HG03460 (cell line): ENCODE results near the gene SOD3.

Experiments
- ATAC-seq: cut with Tn5 transposase; IDR thresholded peaks from one replicate; pipeline ENCODE4 v1.9.1; 2021; ENCODE audit not compliant: unreplicated experiment

Gene SOD3, protein sequence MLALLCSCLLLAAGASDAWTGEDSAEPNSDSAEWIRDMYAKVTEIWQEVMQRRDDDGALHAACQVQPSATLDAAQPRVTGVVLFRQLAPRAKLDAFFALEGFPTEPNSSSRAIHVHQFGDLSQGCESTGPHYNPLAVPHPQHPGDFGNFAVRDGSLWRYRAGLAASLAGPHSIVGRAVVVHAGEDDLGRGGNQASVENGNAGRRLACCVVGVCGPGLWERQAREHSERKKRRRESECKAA

DNA sequence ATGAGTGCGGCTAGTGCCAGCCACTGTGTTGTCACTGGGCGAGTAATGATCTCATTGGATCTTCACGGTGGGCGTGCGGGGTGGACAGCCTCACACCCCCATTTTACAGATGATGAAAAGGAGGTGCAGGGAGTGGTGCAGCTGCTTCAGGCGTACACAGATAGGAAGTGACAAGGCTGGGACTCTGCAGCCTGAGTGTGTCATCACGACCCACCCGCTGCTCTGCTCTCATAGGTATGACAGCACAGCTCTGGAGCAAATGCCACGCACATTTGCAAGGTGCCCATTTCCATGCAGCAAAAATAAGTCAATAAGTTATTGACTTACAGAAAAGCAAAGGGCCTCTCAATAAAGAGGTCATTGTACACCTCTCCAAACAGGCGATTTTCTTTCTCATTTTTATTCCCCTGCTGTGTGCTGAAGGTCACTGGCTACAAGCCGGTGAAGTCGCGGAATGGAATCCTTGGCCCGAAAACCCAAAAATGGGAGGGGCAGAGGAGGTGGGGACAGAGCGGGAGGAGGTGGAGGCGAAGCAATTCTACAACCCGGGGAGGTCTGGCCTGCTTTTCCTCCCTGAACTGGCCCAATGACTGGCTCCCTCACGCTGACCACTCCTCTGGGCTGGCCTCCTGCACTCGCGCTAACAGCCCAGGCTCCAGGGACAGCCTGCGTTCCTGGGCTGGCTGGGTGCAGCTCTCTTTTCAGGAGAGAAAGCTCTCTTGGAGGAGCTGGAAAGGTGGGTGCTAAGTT is at the start of gene SOD3:
SOD3 (plus strand) TSS at position 658 of the 750 bp plus-strand sequence. CDS start 3,949 bp downstream, outside the sequence.
- no peak for ATAC-seq

DNA sequence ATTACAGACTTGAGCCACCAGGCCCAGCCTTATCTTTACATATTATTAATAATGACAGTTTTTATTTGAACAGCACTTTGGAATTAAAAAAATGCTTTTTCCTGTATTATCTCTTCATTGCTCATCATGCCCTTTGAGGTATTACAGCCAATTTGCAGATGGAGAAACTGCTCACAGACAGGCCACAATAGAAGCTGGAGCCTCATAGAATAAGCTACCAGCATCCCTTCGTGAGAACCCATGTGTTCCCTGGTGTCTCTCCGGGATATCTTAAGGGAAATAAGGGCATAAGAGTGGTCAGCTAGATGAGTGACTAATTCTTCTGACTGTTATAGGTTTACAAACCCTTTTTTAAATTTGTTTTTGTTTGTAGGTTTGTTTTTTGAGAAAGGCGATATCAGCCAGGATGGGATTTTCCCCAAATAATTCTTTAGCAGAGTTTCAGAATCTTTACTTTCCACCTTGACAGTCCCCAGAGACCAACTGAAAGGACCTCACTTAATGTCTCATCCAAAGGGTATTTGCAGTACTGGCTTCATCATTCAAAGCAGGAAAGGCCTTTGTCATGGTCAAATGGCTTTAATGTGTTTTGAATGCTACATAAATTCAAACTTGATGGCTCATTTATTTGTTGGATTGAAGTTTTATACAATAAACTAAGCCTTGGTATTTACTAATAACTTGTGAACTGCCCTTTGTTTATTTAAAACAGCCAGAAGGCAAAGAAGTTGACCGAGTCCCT is 48.0 kb upstream of the SOD3 start:
- no peak for ATAC-seq

DNA sequence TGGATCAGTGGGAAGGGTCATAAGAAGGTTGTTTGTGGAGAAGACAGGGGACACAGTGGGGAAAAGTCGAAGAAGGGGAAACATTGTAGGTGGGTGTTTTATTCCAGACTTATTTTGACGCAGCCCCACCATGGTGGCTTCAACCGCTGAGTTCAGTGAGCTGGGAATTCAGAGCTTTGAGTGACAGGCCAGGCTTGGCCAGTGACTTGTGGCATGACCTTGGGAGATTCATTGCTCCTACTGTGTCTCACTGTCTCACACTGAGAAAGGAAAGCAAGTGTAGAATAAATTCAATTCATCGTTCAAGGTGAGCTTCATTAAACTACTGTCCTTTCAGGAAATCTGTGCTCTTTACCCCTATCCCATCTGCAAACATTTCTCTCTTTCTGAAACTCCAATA is 47.4 kb upstream of the SOD3 start:
- no peak for ATAC-seq

DNA sequence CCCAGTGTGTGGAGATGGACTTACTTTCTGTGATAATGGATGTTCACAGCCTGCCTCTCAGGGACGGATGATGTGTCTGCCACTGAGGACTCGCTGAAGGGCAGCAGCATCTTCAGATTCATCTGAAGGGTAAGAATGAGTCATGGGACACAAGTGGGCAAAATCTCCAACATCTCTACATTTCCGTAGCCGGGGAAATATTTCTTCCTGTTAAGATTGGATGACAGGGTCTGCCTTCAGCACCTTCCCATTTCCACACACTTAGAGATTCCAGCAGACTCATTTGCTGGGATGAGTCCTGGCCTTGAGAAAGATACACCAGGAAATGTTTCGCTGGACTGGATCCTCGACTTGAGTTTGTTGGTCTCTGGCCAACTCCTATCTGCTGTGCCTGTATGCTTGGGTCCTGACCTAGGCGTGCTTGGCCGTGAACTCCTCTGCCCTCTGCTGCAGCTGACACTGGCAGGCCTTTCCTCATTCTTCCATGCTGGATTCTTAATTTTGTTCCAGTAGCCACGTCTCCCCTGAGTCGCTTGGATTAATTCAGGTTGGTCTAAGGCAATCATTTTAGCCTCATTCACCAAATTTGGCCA is 46.5 kb upstream of the SOD3 start:
- ATAC-seq: no peak

DNA sequence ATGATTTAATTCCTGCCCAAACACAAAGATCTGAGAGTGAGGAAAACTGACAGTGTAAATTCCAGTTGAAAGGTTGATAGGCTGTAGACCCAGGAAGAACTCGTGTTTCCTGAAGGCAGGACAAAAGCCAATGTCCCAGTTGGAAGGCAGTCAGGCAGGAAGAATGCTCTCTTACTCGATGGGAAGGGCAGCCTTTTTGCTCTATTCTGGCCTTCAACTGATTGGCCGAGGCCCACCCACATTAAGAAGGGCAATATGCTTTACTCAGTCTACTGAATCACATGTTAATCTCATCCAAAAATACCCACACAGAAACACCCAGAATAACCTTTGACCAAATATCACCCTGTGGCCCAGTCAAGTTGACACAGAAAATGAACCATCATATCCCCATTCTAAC is 45.3 kb upstream of the SOD3 start:
- no peak for ATAC-seq

DNA sequence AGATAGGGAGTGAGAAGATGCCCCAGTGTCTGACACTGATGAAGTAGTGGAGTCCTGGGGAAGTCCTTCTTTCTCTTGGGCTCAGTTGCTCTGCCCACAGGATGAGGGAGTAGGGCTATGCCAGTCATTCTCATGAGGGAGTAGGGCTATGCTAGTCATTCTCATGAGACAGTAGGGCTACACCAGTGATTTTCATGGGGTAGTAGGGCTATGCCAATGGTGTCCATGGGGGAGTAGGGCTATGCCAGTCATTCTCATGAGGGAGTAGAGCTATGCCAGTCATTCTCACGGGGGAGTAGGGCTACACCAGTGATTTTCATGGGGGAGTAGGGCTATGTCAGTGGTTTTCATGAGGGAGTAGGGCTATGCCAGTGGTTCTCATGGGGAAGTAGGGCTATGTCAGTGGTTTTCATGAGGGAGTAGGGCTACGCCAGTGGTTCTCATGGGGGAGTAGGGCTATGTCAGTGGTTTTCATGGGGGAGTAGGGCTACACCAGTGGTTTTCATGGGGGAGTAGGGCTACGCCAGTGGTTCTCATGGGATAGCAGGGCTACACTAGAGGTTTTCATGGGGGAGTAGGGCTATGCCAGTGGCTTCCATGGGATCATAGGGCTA is 43.3 kb upstream of the SOD3 start:
- no peak for ATAC-seq

DNA sequence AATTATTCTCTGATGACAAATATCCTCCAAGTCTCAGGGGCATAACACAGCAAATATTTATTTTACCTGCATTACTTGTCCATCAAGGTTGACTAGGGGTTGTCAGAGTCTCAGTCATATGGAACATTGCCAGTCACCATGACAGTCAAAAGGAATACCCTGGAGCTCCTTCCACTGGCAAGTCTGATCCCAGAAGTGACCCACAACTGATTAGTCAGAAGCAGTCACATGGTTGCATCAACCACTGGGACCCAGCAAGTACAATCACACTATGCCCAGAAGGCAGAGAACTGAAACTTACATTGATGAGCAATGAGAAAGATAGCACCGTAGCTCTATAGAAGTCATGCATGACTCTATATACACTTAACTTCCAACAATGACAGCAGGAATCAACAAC is 41.9 kb upstream of the SOD3 start:
- ATAC-seq: peak; percentile 68

DNA sequence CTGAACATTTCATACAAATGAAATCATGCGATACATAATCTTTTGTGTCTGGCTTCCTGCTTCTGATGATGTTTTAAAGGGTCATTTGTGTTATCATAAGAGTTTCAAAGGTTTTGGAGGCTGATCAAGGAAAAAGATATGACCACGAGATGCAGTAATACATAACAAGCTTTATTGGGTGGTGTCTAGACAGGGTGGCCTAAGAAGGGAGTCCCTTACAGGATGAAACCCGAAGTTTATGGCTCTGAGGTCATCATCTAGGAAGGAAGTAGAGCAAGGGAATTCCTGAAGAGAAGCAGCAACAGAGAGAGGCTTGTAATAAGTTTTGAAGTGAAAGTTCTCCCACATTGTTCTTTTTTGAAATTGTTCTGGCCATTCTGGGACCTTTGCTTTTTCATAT is 40.8 kb upstream of the SOD3 start:
- no peak for ATAC-seq

DNA sequence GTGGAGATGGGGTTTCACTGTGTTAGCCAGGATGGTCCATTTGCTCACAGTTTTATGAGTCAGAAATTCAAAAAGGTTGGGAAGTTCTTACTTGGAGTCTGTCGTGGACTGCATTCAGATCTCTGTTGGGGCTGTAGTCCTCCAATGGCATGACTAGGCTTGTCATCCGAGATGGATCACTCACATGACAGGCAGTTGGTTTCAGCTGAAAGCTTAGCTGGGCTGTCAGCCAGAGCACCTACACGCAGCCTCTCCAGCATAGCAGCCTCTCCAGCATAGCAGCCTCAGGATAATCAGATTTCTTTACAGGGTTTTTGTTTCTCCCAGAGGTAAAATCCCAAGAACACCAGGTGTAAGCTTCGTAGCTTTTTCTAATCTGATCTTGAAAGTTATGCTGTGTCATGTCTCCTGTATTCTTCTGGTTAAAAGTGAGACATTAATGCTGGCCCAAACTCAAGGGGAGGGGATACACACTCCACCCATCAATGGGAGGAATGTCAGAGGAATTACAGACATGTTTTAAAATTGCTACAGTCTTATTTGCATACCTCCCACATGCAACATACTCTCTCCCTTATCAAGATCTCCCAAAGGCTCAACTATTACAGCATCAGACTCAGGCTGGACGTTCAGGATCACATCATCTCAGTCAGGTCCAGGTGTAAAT is 31.6 kb upstream of the SOD3 start:
- ATAC-seq: no peak

DNA sequence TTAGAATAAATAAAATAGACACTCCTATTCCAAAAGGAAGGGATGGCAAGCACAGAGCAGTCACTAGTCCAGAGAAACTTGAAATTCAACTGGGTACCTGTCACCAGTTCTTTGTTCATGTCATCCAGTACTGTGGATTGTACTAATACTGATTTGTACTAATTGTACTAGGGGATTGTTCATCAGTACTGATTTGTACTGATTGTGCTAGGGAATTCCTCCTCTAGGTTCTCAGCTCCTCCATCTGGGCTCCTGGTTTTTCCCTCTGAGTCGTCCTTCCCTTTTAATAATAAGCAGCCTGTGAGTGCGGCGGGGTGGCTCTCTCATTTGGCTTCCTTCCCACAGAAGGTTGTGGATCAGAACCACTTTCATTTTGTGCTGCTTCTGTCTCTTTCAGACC is 31.0 kb upstream of the SOD3 start:
- no peak for ATAC-seq

DNA sequence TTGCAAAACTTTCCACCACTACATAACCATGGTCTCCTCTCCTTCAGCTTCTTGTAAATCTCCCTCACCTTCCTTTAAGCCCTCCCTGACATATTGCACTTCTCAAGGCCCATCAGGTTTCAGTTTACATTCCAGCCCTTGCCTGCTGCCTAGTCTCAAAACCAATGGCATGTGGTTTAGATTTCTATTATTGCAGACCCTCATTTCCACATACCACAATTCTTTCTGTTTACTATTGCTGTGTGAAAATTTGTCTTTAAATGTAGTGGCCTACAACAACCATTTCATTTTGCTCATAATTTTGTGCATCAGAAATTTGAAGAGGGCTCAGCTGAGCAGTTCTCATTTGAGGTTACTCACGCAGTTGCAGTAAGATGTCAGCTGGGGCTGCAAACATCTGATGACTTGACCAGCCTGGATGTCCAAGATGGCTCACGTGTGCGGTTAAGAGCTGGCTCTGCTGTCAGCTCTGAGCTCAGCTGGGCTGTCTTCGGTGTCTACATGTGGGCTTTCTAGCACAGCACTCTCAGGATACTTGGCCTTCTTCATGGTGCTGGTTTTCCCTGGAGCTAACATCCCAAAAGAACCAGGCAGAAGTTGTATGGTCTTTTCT is 29.9 kb upstream of the SOD3 start:
- ATAC-seq: no peak

DNA sequence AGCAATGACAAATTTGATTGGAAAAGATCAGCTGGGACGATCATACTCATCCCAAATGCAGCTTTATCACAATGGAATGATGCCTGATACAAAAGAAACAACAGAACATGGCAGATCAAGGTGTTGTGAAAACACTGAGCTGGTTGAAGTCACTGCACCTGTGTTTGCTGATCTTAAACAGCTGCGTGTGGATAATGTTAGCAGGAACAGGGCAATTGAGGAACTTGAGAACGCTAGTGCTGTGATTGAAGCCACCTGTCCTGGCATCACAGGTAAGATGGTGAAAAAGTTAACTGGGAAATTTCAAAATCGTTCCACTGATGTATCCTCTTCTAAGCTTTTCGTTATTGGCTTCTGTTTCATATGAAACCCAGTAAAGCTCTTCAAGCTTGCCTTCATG is 27.4 kb upstream of the SOD3 start:
- ATAC-seq: no peak

DNA sequence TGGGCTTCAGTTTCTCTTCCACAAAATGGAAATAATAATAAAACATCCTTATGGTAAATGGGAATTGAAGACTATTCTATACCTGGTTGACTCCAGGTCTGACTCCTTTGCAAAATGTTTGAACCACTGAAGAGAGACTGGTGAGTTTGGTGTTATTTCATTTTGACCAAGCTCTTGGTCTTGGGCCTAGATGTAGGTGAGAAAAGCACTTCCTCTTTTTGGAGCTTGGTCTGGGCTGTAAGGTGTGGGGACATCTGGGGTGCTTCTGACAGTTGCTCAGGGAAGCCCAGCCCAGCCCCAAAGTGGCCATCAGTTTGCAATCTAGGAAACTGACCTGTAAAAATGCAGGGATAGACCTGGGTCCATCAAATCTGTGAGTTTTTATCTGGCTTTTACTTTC is 26.8 kb upstream of the SOD3 start:
- peak; percentile 67 for ATAC-seq

DNA sequence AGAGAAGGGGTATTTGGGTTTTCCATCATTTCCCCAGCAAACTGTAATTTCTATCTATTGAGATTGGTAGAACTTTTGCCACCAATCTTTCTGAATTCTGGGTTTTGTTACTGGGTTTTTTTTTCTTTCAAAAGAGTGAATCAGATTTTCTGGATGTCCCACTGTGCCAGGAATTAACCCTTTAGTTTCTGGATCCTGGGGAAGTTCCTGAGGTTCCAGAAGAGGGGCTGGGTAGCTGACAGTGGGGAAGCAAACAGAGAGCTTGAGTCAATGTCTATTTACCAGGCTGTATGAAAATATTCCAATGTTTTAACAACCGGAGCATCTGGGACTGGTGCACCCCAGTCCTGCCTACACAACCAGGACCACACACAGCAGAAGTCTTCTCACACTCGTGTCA is 25.8 kb upstream of the SOD3 start:
- ATAC-seq: no peak

DNA sequence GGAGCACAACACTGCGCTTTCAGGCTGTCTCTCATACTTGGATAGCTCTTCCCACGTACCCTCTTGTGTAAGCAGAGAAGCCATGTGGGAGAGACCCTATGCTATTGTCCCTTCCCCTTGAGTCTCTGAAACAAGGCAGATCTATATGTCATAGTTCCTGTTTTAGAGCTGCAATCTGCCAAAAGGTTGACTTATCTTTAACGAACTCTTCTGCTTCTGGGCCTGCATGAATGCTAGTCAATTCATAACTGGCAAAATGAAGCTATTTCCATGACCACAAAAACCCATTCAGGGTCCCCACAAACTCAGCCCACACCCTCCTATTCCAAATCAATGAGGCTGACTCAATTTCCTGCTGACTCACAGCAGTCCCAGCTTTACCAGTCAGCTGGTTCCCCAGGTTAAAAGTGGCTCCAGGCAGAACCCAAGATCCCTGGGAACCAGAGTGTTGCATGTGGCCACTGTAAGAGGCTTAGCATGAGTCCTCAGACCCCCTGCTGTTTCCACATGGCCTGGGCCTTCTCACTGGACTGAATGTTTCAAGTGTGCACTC is 25.3 kb upstream of the SOD3 start:
- peak; percentile 74 for ATAC-seq

DNA sequence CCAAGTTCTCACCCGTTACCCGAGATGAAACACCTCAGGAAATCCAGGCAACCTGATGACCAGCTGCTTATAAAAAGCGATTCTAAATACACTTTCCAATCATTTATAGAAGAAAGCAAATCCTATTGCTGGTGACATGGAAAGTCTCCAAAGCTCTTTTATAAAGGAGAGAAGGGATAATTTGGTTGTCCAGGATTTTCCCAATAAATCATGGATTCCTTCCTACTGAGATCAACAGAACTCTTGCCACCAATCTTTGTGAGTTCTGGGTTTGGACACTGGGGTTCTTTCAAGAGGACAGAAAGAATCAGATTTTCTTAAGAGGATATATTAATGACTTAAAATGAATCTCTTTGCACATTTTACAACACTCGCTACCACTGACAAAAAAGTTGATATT is 24.7 kb upstream of the SOD3 start:
- no peak for ATAC-seq

DNA sequence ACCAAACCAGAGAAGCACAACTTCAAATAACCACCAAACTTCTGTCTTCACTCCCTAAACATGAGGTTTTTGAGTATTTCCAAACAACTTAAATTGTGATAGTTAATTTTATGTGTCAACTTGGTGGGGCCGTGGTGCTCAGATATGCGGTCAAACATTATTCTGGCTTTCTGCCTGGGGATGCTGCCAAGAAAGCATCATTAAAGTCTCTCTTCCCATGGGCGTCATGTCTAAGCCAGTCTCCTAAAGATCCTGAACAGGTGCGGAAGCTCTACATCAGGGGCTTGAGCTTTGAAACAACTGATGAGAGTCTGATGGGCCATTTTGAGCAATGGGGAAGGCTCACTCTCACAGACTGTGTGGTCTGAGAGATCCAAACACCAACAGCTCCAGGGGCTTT is 24.1 kb upstream of the SOD3 start:
- ATAC-seq: no peak

DNA sequence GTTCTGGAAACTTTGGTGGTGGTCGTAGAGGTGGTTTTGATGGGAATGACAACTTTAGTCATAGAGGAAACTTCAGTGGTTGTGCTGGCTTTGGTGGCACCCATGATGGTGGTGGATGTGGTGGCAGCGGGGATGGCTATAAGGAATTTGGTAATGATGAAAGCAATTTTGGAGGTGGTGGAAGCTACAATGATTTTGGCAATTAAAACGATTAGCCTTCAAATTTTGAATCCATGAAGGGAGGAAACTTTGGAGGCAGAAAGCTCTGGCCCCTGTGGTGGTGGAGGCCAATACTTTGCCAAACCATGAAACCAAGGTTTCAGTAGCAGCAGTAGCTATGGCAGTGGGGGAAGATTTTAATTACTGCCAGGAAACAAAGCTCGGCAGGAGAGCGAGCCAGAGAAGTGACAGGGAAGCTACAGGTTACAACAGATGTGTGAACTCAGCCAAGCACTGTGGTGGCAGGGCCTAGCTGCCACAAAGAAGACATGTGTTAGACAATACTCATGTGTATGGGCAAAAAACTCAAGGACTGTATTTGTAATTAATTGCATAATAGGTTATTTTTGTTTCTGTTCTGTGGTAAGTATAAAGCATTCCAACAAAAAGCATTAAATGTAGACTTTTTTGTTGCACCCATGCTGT is 23.2 kb upstream of the SOD3 start:
- no peak for ATAC-seq

DNA sequence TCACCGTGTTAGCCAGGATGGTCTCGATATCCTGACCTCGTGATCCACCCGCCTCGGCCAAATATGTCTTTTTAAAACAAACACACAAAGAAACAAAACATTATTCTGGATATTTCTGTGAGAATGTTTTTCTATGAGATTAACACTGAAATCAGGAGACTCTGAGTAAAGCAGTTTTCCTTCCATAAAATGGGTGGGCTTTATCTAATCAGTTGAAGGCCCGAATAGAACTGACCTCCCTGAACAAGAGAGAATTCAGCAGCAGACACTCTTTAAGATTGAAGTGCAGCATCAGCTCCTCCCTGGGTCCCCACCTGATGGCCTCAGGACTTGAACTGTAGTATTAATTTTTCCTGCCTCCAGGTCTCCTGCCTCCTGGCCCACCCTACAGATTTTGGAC is 22.4 kb upstream of the SOD3 start:
- no peak for ATAC-seq

DNA sequence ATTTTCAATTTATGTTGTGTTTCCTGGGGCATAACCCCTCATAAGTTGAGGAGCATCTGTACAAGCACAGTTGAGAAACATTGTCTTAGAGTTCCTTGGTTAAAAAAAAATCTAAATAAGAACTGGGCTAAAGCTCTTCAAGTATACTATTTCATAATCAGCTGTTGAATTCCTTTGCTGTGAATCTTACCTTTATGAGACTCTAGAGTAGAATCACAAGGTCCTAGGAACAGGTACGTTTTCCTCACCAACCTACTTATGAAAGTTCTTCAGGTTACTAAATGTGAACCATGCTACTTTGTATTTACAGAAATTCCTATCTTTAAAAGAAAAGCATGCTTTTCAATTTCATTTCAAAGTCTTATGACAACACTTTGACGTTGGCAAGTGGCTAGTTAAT is 20.9 kb upstream of the SOD3 start:
- ATAC-seq: no peak
